ENCODE results near the gene ABLIM3.

GRCh38 chr5:149260761-149261160, 119.5 kb downstream of the ABLIM3 start:
- TF ChIP-seq CTCF (conservative IDR thresholded peaks at IDR 0.05; ENCODE audit: low read length) (no peak), EZH2phosphoT487 (IDR thresholded peaks at IDR 0.05; ENCODE audit: borderline replicate concordance, low read depth, low read length) (no peak)

Data from OCI-LY7 (cell line).